ENCODE measurements around the gene ADGRG3. TPM values are rescaled to one million over a fixed set of nuclear protein-coding genes. Genes with fewer than 3 reads are reported as not detected.

The ADGRG3 gene
- total RNA-seq, 1 experiment from 2014 or later, result 0.46 TPM

- no peak overlapping the region for H4K5ac ChIP-seq (ENCODE audit: insufficient read length, low read depth, low read length)
- H2BK12ac ChIP-seq (ENCODE audit: insufficient read length, low read depth, low read length), result no peak overlapping the region
- no peaks in the 10 kb centered on the region for H3K9me3 ChIP-seq (ENCODE audit: control insufficient read depth, low read depth, low read length)
- no peaks in the 10 kb centered on the region for H3K23me2 ChIP-seq (ENCODE audit: insufficient read length, low read depth, low read length, poor library complexity, severe bottlenecking)
- H3K4me3 Mint-ChIP-seq, result no peak overlapping the region
- DNase-seq, result no peak
- no peak overlapping the region for H3K4ac ChIP-seq (ENCODE audit: low read depth, low read length)
- no peak for TF ChIP-seq CTCF (conservative IDR thresholded peaks at IDR 0.05)
- H2AFZ ChIP-seq (ENCODE audit: low read length), result no peak overlapping the region
- H2AK5ac ChIP-seq (ENCODE audit: insufficient read length, low read length), result no peak overlapping the region
- H3K18ac ChIP-seq (ENCODE audit: insufficient read length, low read depth, low read length), result no peak overlapping the region
- no peak overlapping the region for H2BK20ac ChIP-seq (ENCODE audit: low read depth, low read length, poor library complexity, severe bottlenecking)
- no peak overlapping the region; the same call in 1 of the 2 replicates for H3K14ac ChIP-seq (ENCODE audit: insufficient read depth, low read length)
- H3K4me1 ChIP-seq (ENCODE audit: insufficient read depth, low read length), result no peaks in the 10 kb centered on the region
- H4K20me1 ChIP-seq (ENCODE audit: control insufficient read depth, insufficient read depth, insufficient read length), result no peaks in the 10 kb centered on the region
- whole genome bisulfite sequencing (ENCODE audit: extremely low coverage, insufficient read length, low lambda C conversion rate), result no CpG with 5 or more reads among the region's 23 CpGs
- no peak overlapping the region for H3K23ac ChIP-seq (ENCODE audit: insufficient read length, low read depth, low read length)
- no peak overlapping the region for H2BK15ac ChIP-seq (ENCODE audit: low read depth, low read length)
- H3K9me3 Mint-ChIP-seq, result peaks cover 0 to 15% of the 10 kb centered on the region in 2 experiments; a peak in 2 of 5 replicates
- H3T11ph ChIP-seq (ENCODE audit: low read length), result no peak overlapping the region
- H3K36me3 Mint-ChIP-seq (ENCODE audit: insufficient read depth in 1 of 3, low read depth in 3 of 3), result no peaks in the 10 kb centered on the region; a peak in 1 of 7 replicates
- H3K56ac ChIP-seq (ENCODE audit: insufficient read length, low read depth, low read length), result no peak overlapping the region
- no peak overlapping the region for H2BK5ac ChIP-seq (ENCODE audit: insufficient read length, low read length)
- H3K79me2 ChIP-seq (ENCODE audit: insufficient read depth, low read length), result no peaks in the 10 kb centered on the region
- peaks cover 6 to 13% of the 10 kb centered on the region in 2 experiments for H3K4me1 Mint-ChIP-seq
- H4K8ac ChIP-seq (replicated peaks; ENCODE audit: insufficient read length, low read depth, low read length), result no peak overlapping the region
- H3K27ac ChIP-seq (ENCODE audit: insufficient read length, low read depth, low read length), result no peak overlapping the region
- H2BK120ac ChIP-seq (ENCODE audit: low read depth, low read length, poor library complexity, severe bottlenecking), result no peak overlapping the region
- no peaks in the 10 kb centered on the region for H3K27me3 ChIP-seq (ENCODE audit: insufficient read depth, low read length)
- H3K27ac Mint-ChIP-seq, result no peak overlapping the region; a peak in 1 of 7 replicates
- no peak overlapping the region for H3K9ac ChIP-seq (ENCODE audit: extremely low read depth, insufficient read length, low read length)
- no peak overlapping the region for H4K91ac ChIP-seq (ENCODE audit: insufficient read length, low read depth, low read length)
- H3K79me1 ChIP-seq (ENCODE audit: insufficient read depth, low read depth, low read length, poor library complexity, severe bottlenecking), result no peaks in the 10 kb centered on the region
- peaks cover 10% of the 10 kb centered on the region for H3K27me3 Mint-ChIP-seq (ENCODE audit: low read depth)
- no peak overlapping the region for H3K4me2 ChIP-seq (ENCODE audit: insufficient read depth, insufficient read length, low read length)
These were observed 33.8 kb downstream of the ADGRG3 start for GRCh38 chr16:57701759-57702371.
